IMR-90 (cell line): ENCODE results near the gene ASXL2. TPM values are rescaled to one million over a fixed set of nuclear protein-coding genes. Genes with fewer than 3 reads are reported as not detected.

ENCODE experiments used
- ATAC-seq: fragments of 200-7000 bp; cut with Tn5 transposase; 2 replicates; pipeline ENCODE4 v1.9.1; 2020; ENCODE audit warnings: low read depth, mild to moderate bottlenecking, moderate library complexity
- BruUV-seq: library from RNA; stranded (reverse); fragments of 400-500 nt; replicated peaks from 2 replicates; lab custom pipeline; 2021; lab: Mats Ljungman, UMichigan
- CTCF ChIA-PET: fragments of 300-600 bp; formaldehyde crosslinking; extraction: SDS; loops from one replicate; lab custom pipeline; 2021; ENCODE audit warnings: antibody characterized with exemption; lab: Yijun Ruan, JAX
- POLR2A ChIA-PET: fragments of 300-600 bp; sonication (Branson Sonifier 250); formaldehyde crosslinking; loops from one replicate; lab custom pipeline; 2022; ENCODE audit warnings: antibody characterized with exemption; ENCODE audit not compliant: unreplicated experiment; lab: Charles Lee
- DNase-seq: peaks from one replicate; pipeline ENCODE4 v3.0.0; 2013
- H2AFZ ChIP-seq: replicated peaks from 2 replicates; pipeline ENCODE3; 2013; ENCODE audit warnings: low read length, mild to moderate bottlenecking; ENCODE audit not compliant: poor library complexity
- H2AK5ac ChIP-seq: 2 replicates; pipeline ENCODE4 v1.6.1; 2013; ENCODE audit warnings: low read depth, low read length, inconsistent platforms
- H2AK9ac ChIP-seq: replicated peaks from 2 replicates; pipeline ENCODE3; 2013; ENCODE audit warnings: mild to moderate bottlenecking, low read depth, low read length, moderate library complexity; ENCODE audit not compliant: poor library complexity
- H2BK120ac ChIP-seq: 2 replicates; pipeline ENCODE4 v1.6.1; 2013; ENCODE audit warnings: low read depth, low read length, inconsistent platforms
- H2BK15ac ChIP-seq: 3 replicates; pipeline ENCODE4 v1.6.1; 2013; ENCODE audit warnings: low read depth, low read length, inconsistent platforms
- H2BK20ac ChIP-seq: 2 replicates; pipeline ENCODE4 v1.6.1; 2013; ENCODE audit warnings: low read depth, mild to moderate bottlenecking, inconsistent platforms, low read length, moderate library complexity
- H2BK5ac ChIP-seq: 2 replicates; pipeline ENCODE4 v1.6.1; 2013; ENCODE audit warnings: mild to moderate bottlenecking, low read depth, low read length, inconsistent platforms; ENCODE audit not compliant: poor library complexity, severe bottlenecking
- H3K14ac ChIP-seq: replicated peaks from 2 replicates; pipeline ENCODE4 v1.6.1; 2013; ENCODE audit warnings: low read depth, low read length, inconsistent platforms
- H3K18ac ChIP-seq: 2 replicates; pipeline ENCODE4 v1.6.1; 2013; ENCODE audit warnings: low read depth, low read length, control low read depth
- H3K23ac ChIP-seq: 2 replicates; pipeline ENCODE4 v1.6.1; 2013; ENCODE audit warnings: low read depth, low read length, inconsistent platforms
- H3K27ac ChIP-seq: 2 replicates; pipeline ENCODE4 v1.5.1; 2013; ENCODE audit warnings: mild to moderate bottlenecking, control low read depth, low read length; ENCODE audit not compliant: insufficient read depth
- H3K27me3 ChIP-seq: 2 replicates; pipeline ENCODE4 v1.6.1; 2013; ENCODE audit warnings: low read length; ENCODE audit not compliant: control insufficient read depth, insufficient read depth
- H3K36me3 ChIP-seq: 2 replicates; pipeline ENCODE4 v1.6.1; 2013; ENCODE audit warnings: low read length, mixed read lengths; ENCODE audit not compliant: control insufficient read depth, insufficient read depth
- H3K4ac ChIP-seq: 2 replicates; pipeline ENCODE4 v1.6.1; 2013; ENCODE audit warnings: low read depth, low read length, inconsistent platforms
- H3K4me1 ChIP-seq: 2 replicates; pipeline ENCODE4 v1.6.1; 2013; ENCODE audit warnings: low read length, mixed read lengths; ENCODE audit not compliant: control insufficient read depth, insufficient read depth
- H3K4me2 ChIP-seq: 2 replicates; pipeline ENCODE4 v1.6.1; 2013; ENCODE audit warnings: low read depth, mild to moderate bottlenecking, control low read depth, low read length, moderate library complexity
- H3K4me3 ChIP-seq: 2 replicates; pipeline ENCODE4 v1.5.1; 2013; ENCODE audit warnings: low read depth, mild to moderate bottlenecking, control low read depth, low read length, moderate library complexity; ENCODE audit not compliant: insufficient read depth
- H3K56ac ChIP-seq: 2 replicates; pipeline ENCODE4 v1.6.1; 2013; ENCODE audit warnings: low read length, inconsistent platforms; ENCODE audit not compliant: insufficient read depth; ENCODE audit errors: extremely low read depth
- H3K79me1 ChIP-seq, 2 experiments: 2 replicates each; pipeline ENCODE4 v1.6.1; 2013; ENCODE audit warnings: low read length in 2 of 2, inconsistent platforms in 1 of 2, low read depth in 1 of 2
- H3K9ac ChIP-seq: 2 replicates; pipeline ENCODE4 v1.6.1; 2013; ENCODE audit warnings: low read depth, low read length, control low read depth
- H3K9me1 ChIP-seq: 2 replicates; pipeline ENCODE4 v1.6.1; 2013; ENCODE audit warnings: low read length, inconsistent platforms; ENCODE audit not compliant: insufficient read depth
- H3K9me3 ChIP-seq: 2 replicates; pipeline ENCODE4 v1.6.1; 2013; ENCODE audit warnings: low read length; ENCODE audit not compliant: control insufficient read depth, insufficient read depth
- H4K20me1 ChIP-seq: 2 replicates; pipeline ENCODE4 v1.6.1; 2013; ENCODE audit warnings: low read length, inconsistent platforms; ENCODE audit not compliant: insufficient read depth
- H4K5ac ChIP-seq: 2 replicates; pipeline ENCODE4 v1.6.1; 2013; ENCODE audit warnings: mild to moderate bottlenecking, low read depth, low read length, control low read depth
- H4K8ac ChIP-seq, 2 experiments: 2 replicates each; pipeline ENCODE4 v1.6.1; 2013; ENCODE audit warnings: low read depth in 2 of 2, low read length in 2 of 2, control low read depth in 1 of 2, inconsistent platforms in 1 of 2
- H4K91ac ChIP-seq: 2 replicates; pipeline ENCODE4 v1.6.1; 2013; ENCODE audit warnings: low read depth, low read length, inconsistent platforms; ENCODE audit not compliant: insufficient read depth
- BHLHE40 ChIP-seq: fragments of 150-350 bp; IDR thresholded peaks from 2 replicates; pipeline ENCODE4 v1.6.1; 2016; ENCODE audit warnings: mild to moderate bottlenecking, low read depth, low read length
- FOS ChIP-seq: fragments of 150-350 bp; IDR thresholded peaks from 2 replicates; pipeline ENCODE4 v1.6.1; 2016; ENCODE audit warnings: low read depth, low read length
- MAZ ChIP-seq: IDR thresholded peaks from 2 replicates; pipeline ENCODE4 v1.6.1; 2012; ENCODE audit warnings: low read depth, mild to moderate bottlenecking, low read length, improper control_type of control experiment, moderate library complexity, borderline replicate concordance
- RCOR1 ChIP-seq: IDR thresholded peaks from 2 replicates; pipeline ENCODE4 v1.6.1; 2012; ENCODE audit warnings: mild to moderate bottlenecking, low read length, improper control_type of control experiment; ENCODE audit not compliant: insufficient replicate concordance
- RFX5 ChIP-seq: IDR thresholded peaks from 2 replicates; pipeline ENCODE4 v1.8.0; 2012; ENCODE audit warnings: low read depth, mild to moderate bottlenecking, low read length, moderate library complexity
- WGBS, 2 experiments: methylation state at CpG; one replicate each; pipeline versions ENCODE4 v1.1.5 to v1.1.7; 2013; ENCODE audit warnings: missing lambda C conversion rate in 2 of 2; ENCODE audit not compliant: insufficient read length in 1 of 2; ENCODE audit errors: extremely low coverage in 2 of 2; 5-methylcytosine and 5-hydroxymethylcytosine counted together
- dilution Hi-C: fragments of 300-500 bp; cut with HindIII; formaldehyde crosslinking; loops from one replicate; pipeline ENCODE4 v1.14.3; 2018; ENCODE audit warnings: low sequenced_read_pairs; ENCODE audit not compliant: unreplicated experiment
- in situ Hi-C: fragments of 300-500 bp; cut with MboI; formaldehyde crosslinking; loops from 3 replicates; pipeline ENCODE4 v1.14.3; 2019; ENCODE audit warnings: low sequenced_read_pairs, inconsistent platforms, mixed read lengths
- intact Hi-C: fragments of 100-400 bp; cut with micrococcal nuclease; formaldehyde crosslinking; loops from 2 replicates; pipeline ENCODE4 v1.10.0; 2022
- polyA plus RNA-seq, 3 experiments: library from polyadenylated mRNA; depleted of rRNA; stranded (reverse); fragments of >200 nt; gene quantifications; 2 replicates each; pipeline ENCODE4 v1.2.3, GENCODE V29; 2012; ENCODE audit warnings: low replicate concordance in 1 of 3
- total RNA-seq: library from RNA; depleted of rRNA; stranded (reverse); fragments of >200 nt; gene quantifications from 2 replicates; pipeline ENCODE4 v1.2.3, GENCODE V29; 2012
- TF ChIP-seq, protein P1 (sequence below): fragments of 150-350 bp; IDR thresholded peaks from 2 replicates; pipeline ENCODE4 v1.6.1; 2016; ENCODE audit warnings: low read depth, mild to moderate bottlenecking, low read length, moderate library complexity, borderline replicate concordance

Gene ASXL2
- total and polyA plus RNA-seq, 2 of the 4 experiments (the other 2 are of a cell fraction) = 5.3 to 8.1 TPM

DNA sequence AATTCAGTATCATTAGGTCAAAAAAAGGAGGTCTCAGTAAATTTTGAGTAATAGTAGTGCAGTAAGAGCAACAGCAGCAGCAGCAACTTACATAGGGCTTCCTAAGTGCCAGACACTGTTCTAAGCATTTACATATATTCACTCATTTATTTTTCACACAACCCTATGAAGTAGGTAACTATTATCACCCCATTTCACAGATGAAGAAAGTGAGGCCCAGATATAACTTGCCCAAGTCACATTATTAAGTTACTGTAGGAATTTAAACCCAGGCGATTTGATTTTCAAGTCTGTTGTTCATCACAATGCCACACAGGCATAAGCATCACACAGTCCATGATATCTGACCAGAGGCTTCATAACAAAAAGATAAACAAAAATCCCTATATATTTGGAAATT, 114.7 kb downstream of the ASXL2 start:
- Histone ChIP-seq H3K4me3 (no peak overlapping the region), H3K79me1 (no peaks in the 10 kb centered on the region; a peak in 1 of 4 replicates), H3K14ac (no peak overlapping the region), H3K36me3 (peaks cover 13% of the 10 kb centered on the region), H4K20me1 (no peaks in the 10 kb centered on the region), H3K27ac (no peak overlapping the region), H2AFZ (no peak overlapping the region), H4K5ac (no peak overlapping the region), H2BK20ac (no peak overlapping the region), H2BK120ac (no peak overlapping the region), H2BK15ac (no peak overlapping the region), H4K91ac (no peak overlapping the region), H2AK9ac (no peak overlapping the region), H3K56ac (no peak overlapping the region), H4K8ac (no peak overlapping the region), H3K23ac (no peak overlapping the region), H2AK5ac (no peak overlapping the region), H2BK5ac (no peak overlapping the region), H3K27me3 (no peaks in the 10 kb centered on the region), H3K4ac (no peak overlapping the region), H3K18ac (no peak overlapping the region), H3K9ac (no peak overlapping the region), H3K4me1 (no peaks in the 10 kb centered on the region), H3K9me3 (no peaks in the 10 kb centered on the region), H3K4me2 (no peak overlapping the region), H3K9me1 (no peaks in the 10 kb centered on the region; the same call in 1 of the 2 replicates)
- TF ChIP-seq FOS = no peak
- TF ChIP-seq BHLHE40 = no peak
- no peak for TF ChIP-seq MAZ
- TF ChIP-seq RFX5 = no peak
- TF ChIP-seq RCOR1 = no peak
- TF ChIP-seq, protein P1, sequence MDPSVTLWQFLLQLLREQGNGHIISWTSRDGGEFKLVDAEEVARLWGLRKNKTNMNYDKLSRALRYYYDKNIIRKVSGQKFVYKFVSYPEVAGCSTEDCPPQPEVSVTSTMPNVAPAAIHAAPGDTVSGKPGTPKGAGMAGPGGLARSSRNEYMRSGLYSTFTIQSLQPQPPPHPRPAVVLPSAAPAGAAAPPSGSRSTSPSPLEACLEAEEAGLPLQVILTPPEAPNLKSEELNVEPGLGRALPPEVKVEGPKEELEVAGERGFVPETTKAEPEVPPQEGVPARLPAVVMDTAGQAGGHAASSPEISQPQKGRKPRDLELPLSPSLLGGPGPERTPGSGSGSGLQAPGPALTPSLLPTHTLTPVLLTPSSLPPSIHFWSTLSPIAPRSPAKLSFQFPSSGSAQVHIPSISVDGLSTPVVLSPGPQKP = no peak
- ATAC-seq (no peak), DNase-seq (no peak)
- in situ Hi-C loops (no loop called here), intact Hi-C loops (no loop called here), dilution Hi-C loops (no loop called here)
- CTCF ChIA-PET = no interaction called here
- WGBS, 2 experiments = no CpG with 5 or more reads among the region's 1 CpG
- BruUV-seq = no TSS peak
- POLR2A ChIA-PET = no interaction called here
